ENCODE measurements around the gene FIGN.

FIGN gene

DNA sequence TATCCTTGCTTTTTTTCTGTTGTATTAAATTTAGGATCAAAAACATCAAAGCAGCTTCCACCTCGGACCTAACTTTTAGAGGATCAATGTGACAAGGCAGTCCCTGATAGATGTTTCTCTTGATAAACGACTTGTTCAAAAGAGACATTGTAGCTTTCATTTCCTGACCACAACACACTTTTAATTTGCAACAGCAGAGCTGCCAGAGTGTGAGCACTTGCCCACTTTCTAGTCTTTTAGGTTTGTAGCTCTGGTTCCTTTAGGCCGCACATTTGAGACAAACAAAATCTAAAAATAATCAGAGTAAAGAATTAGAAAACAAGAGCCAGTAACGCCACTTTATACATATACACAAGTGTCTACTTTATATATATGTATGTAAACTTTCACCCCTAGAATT lies 3.1 kb downstream of the FIGN start:
- H3K9me3 ChIP-seq (ENCODE audit: insufficient read depth, low read length): no peaks in the 10 kb centered on the region
- no peak overlapping the region for H3K4me3 ChIP-seq (ENCODE audit: insufficient read length, low read depth)
- TF ChIP-seq SUZ12 (IDR thresholded peaks at IDR 0.05; ENCODE audit: extremely low read depth, insufficient read depth, insufficient read length): no peak
- no peak for TF ChIP-seq ZNF274 (IDR thresholded peaks at IDR 0.05; ENCODE audit: low read depth, low read length)
- TF ChIP-seq YY1 (IDR thresholded peaks at IDR 0.05; ENCODE audit: insufficient read depth, insufficient read length): no peak
- no peaks in the 10 kb centered on the region for H3K36me3 ChIP-seq (ENCODE audit: insufficient read depth, insufficient read length, low read length)
- no peak for DNase-seq (ENCODE audit: low read depth, low spot score)
- no peaks in the 10 kb centered on the region for H3K4me1 ChIP-seq (ENCODE audit: insufficient read depth, insufficient read length)
- no peak overlapping the region for H3K9ac ChIP-seq (ENCODE audit: insufficient read length, low read depth)
- H3K27me3 ChIP-seq (ENCODE audit: insufficient read depth, insufficient read length): no peaks in the 10 kb centered on the region

- Histone ChIP-seq H3K9me3 (ENCODE audit: insufficient read depth, low read length) (no peaks in the 10 kb centered on the region), H3K36me3 (ENCODE audit: insufficient read depth, insufficient read length, low read length) (no peaks in the 10 kb centered on the region), H3K9ac (ENCODE audit: insufficient read length, low read depth) (no peak overlapping the region), H3K4me1 (ENCODE audit: insufficient read depth, insufficient read length) (no peaks in the 10 kb centered on the region), H3K4me3 (ENCODE audit: insufficient read length, low read depth) (no peak overlapping the region), H3K27me3 (ENCODE audit: insufficient read depth, insufficient read length) (no peaks in the 10 kb centered on the region)
- DNase-seq (ENCODE audit: low read depth, low spot score): no peak
- TF ChIP-seq SUZ12 (IDR thresholded peaks at IDR 0.05; ENCODE audit: extremely low read depth, insufficient read depth, insufficient read length) (no peak), YY1 (IDR thresholded peaks at IDR 0.05; ENCODE audit: insufficient read depth, insufficient read length) (no peak), ZNF274 (IDR thresholded peaks at IDR 0.05; ENCODE audit: low read depth, low read length) (no peak)
Observed at GRCh38 chr2:163731735-163732134, 4.1 kb downstream of the FIGN start.

GRCh38 chr2:163730556-163730955 lies 5.3 kb downstream of the FIGN start:
- Histone ChIP-seq H3K27me3 (ENCODE audit: insufficient read depth, insufficient read length) (no peaks in the 10 kb centered on the region), H3K4me3 (ENCODE audit: insufficient read length, low read depth) (no peak overlapping the region), H3K9ac (ENCODE audit: insufficient read length, low read depth) (no peak overlapping the region), H3K9me3 (ENCODE audit: insufficient read depth, low read length) (no peaks in the 10 kb centered on the region), H3K36me3 (ENCODE audit: insufficient read depth, insufficient read length, low read length) (no peaks in the 10 kb centered on the region), H3K4me1 (ENCODE audit: insufficient read depth, insufficient read length) (no peaks in the 10 kb centered on the region)
- TF ChIP-seq YY1 (IDR thresholded peaks at IDR 0.05; ENCODE audit: insufficient read depth, insufficient read length) (no peak), ZNF274 (IDR thresholded peaks at IDR 0.05; ENCODE audit: low read depth, low read length) (no peak), SUZ12 (IDR thresholded peaks at IDR 0.05; ENCODE audit: extremely low read depth, insufficient read depth, insufficient read length) (no peak)
- DNase-seq (ENCODE audit: low read depth, low spot score): no peak

GRCh38 chr2:163729636-163730273 lies 6.1 kb downstream of the FIGN start:
- no peak for DNase-seq (ENCODE audit: low read depth, low spot score)
- H3K36me3 ChIP-seq (ENCODE audit: insufficient read depth, insufficient read length, low read length): no peaks in the 10 kb centered on the region
- H3K9me3 ChIP-seq (ENCODE audit: insufficient read depth, low read length): no peaks in the 10 kb centered on the region
- H3K27me3 ChIP-seq (ENCODE audit: insufficient read depth, insufficient read length): no peaks in the 10 kb centered on the region
- H3K4me3 ChIP-seq (ENCODE audit: insufficient read length, low read depth): no peak overlapping the region
- H3K4me1 ChIP-seq (ENCODE audit: insufficient read depth, insufficient read length): no peaks in the 10 kb centered on the region
- TF ChIP-seq ZNF274 (IDR thresholded peaks at IDR 0.05; ENCODE audit: low read depth, low read length) (no peak), SUZ12 (IDR thresholded peaks at IDR 0.05; ENCODE audit: extremely low read depth, insufficient read depth, insufficient read length) (no peak), YY1 (IDR thresholded peaks at IDR 0.05; ENCODE audit: insufficient read depth, insufficient read length) (no peak)
- no peak overlapping the region for H3K9ac ChIP-seq (ENCODE audit: insufficient read length, low read depth)

DNA sequence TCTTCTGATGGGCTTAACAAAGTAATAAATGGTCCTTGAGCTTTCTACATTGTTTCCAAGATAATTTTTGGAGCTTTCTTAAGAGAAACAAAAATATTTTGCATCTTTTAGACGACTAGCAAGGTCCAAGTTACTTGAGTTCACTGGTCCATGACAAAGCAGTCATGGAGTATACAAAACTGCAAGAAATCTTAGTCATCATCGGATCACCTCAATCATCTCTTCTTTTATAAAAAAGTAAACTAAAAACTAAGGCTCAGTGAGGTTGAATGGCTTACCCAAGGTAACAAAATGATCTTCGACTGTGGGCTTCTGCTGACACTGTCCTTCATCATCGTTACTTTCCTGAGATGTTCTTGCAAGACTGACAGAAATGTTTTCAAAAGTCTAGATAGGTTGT lies 11.9 kb downstream of the FIGN start:
- no peak for DNase-seq (ENCODE audit: low read depth, low spot score)
- Histone ChIP-seq H3K36me3 (ENCODE audit: insufficient read depth, insufficient read length, low read length) (peaks cover 3% of the 10 kb centered on the region), H3K4me3 (ENCODE audit: insufficient read length, low read depth) (no peak overlapping the region), H3K4me1 (ENCODE audit: insufficient read depth, insufficient read length) (no peaks in the 10 kb centered on the region), H3K9me3 (ENCODE audit: insufficient read depth, low read length) (no peaks in the 10 kb centered on the region), H3K27me3 (ENCODE audit: insufficient read depth, insufficient read length) (no peaks in the 10 kb centered on the region), H3K9ac (ENCODE audit: insufficient read length, low read depth) (no peak overlapping the region)
- no peak for TF ChIP-seq SUZ12 (IDR thresholded peaks at IDR 0.05; ENCODE audit: extremely low read depth, insufficient read depth, insufficient read length)
- TF ChIP-seq YY1 (IDR thresholded peaks at IDR 0.05; ENCODE audit: insufficient read depth, insufficient read length): no peak
- no peak for TF ChIP-seq ZNF274 (IDR thresholded peaks at IDR 0.05; ENCODE audit: low read depth, low read length)

DNA sequence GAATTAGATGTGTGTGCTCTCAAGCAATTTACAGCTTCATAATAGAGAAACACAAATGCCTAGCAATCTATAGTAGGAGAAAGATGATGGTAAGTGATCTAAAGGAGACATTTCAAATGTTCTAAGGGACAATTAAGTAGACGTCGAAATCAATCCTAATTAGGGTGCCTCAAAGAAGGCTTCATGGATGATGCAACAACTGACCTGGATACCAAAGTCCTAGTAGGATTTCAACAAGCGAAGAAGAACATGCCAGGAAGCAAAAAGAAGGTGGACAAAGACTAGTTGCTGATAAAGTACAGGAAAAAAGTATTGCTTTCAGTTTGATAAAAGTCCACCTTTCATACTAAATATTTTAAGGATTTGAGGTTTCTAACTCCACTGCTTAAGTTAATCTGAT lies 12.5 kb downstream of the FIGN start:
- no peak for TF ChIP-seq SUZ12 (IDR thresholded peaks at IDR 0.05; ENCODE audit: extremely low read depth, insufficient read depth, insufficient read length)
- TF ChIP-seq YY1 (IDR thresholded peaks at IDR 0.05; ENCODE audit: insufficient read depth, insufficient read length): no peak
- no peak for TF ChIP-seq ZNF274 (IDR thresholded peaks at IDR 0.05; ENCODE audit: low read depth, low read length)
- Histone ChIP-seq H3K9ac (ENCODE audit: insufficient read length, low read depth) (no peak overlapping the region), H3K36me3 (ENCODE audit: insufficient read depth, insufficient read length, low read length) (peaks cover 3% of the 10 kb centered on the region), H3K9me3 (ENCODE audit: insufficient read depth, low read length) (no peaks in the 10 kb centered on the region), H3K4me1 (ENCODE audit: insufficient read depth, insufficient read length) (no peaks in the 10 kb centered on the region), H3K27me3 (ENCODE audit: insufficient read depth, insufficient read length) (no peaks in the 10 kb centered on the region), H3K4me3 (ENCODE audit: insufficient read length, low read depth) (no peak overlapping the region)
- DNase-seq (ENCODE audit: low read depth, low spot score): no peak

DNA sequence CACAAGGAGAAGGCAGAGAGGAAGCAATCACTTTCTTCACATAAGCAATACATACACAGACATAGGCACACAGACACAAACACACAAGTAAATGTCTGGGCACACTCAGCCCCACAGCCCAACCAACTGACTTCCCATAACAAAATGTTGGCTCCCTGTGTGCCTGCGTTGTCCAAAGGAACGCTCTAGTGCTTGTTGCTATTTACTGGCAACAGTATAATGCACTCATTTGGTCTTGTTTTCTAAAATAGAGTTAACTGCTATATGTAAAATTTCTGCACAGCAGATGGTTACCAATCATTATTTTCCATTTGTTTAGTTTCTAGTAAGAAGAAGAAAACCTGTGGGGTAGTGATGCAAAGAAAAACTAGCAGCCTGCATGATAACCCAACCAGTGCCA lies 16.5 kb downstream of the FIGN start:
- Histone ChIP-seq H3K4me3 (ENCODE audit: insufficient read length, low read depth) (no peak overlapping the region), H3K9ac (ENCODE audit: insufficient read length, low read depth) (no peak overlapping the region), H3K9me3 (ENCODE audit: insufficient read depth, low read length) (no peaks in the 10 kb centered on the region), H3K4me1 (ENCODE audit: insufficient read depth, insufficient read length) (no peaks in the 10 kb centered on the region), H3K27me3 (ENCODE audit: insufficient read depth, insufficient read length) (no peaks in the 10 kb centered on the region), H3K36me3 (ENCODE audit: insufficient read depth, insufficient read length, low read length) (peaks cover 3% of the 10 kb centered on the region)
- DNase-seq (ENCODE audit: low read depth, low spot score): no peak
- TF ChIP-seq YY1 (IDR thresholded peaks at IDR 0.05; ENCODE audit: insufficient read depth, insufficient read length): no peak
- TF ChIP-seq SUZ12 (IDR thresholded peaks at IDR 0.05; ENCODE audit: extremely low read depth, insufficient read depth, insufficient read length): no peak

Data from NT2/D1 (cell line).